ENCODE data around the gene CEP112. TPM values are rescaled to one million over a fixed set of nuclear protein-coding genes. Genes with fewer than 3 reads are reported as not detected.
A peak's percentile ranks its signal among the peaks of the same experiment; 100 is the strongest.

CEP112 gene
- total and polyA plus RNA-seq, 2 of the 13 experiments (the other 11 are each of a cell fraction or from before 2014, with no cell fraction given), result 1.2 to 3.4 TPM

GRCh38 chr17:66191593-66192377, at the start of gene CEP112 (continued):
- no peak for TF ChIP-seq SNAPC4 (CRISPR knock-in tag; IDR thresholded peaks at IDR 0.05)
- TF ChIP-seq ARNT (IDR thresholded peaks at IDR 0.05), result no peak
- TF ChIP-seq TMF1 (CRISPR knock-in tag; IDR thresholded peaks at IDR 0.05; ENCODE audit: low read depth), result 0 out of 2 replicates have a peak, but pooled peaks have one; percentile 68
- no peak for TF ChIP-seq PTBP1 (IDR thresholded peaks at IDR 0.05; ENCODE audit: low read depth, low read length, poor library complexity, severe bottlenecking)
- 0 out of 2 replicates have a peak, but pooled peaks have one; percentile 69 for TF ChIP-seq ZNF17 (CRISPR knock-in tag; IDR thresholded peaks at IDR 0.05)
- TF ChIP-seq RORA (CRISPR knock-in tag; IDR thresholded peaks at IDR 0.05), result no peak
- 0 out of 2 replicates have a peak, but pooled peaks have one; percentile 29 for TF ChIP-seq KAT8 (CRISPR knock-in tag; IDR thresholded peaks at IDR 0.05)
- no peak for TF ChIP-seq ZBTB37 (CRISPR knock-in tag; IDR thresholded peaks at IDR 0.05)
- no peak for TF ChIP-seq DNMT1 (CRISPR knock-in tag; IDR thresholded peaks at IDR 0.05)
- TF ChIP-seq CAMTA2 (CRISPR knock-in tag; IDR thresholded peaks at IDR 0.05; ENCODE audit: borderline replicate concordance), result no peak
- TF ChIP-seq RFX3 (CRISPR knock-in tag; IDR thresholded peaks at IDR 0.05), result peak; percentile 99
- peak; percentile 72; the same call in 1 of the 2 replicates for TF ChIP-seq ZBTB43 (CRISPR knock-in tag; conservative IDR thresholded peaks at IDR 0.05)
- TF ChIP-seq EEA1 (CRISPR knock-in tag; IDR thresholded peaks at IDR 0.05; ENCODE audit: borderline replicate concordance), result 0 out of 2 replicates have a peak, but pooled peaks have one; percentile 54
- no peak for TF ChIP-seq POLR2AphosphoS2 (IDR thresholded peaks at IDR 0.05; ENCODE audit: low read depth, low read length)
- TF ChIP-seq ZNF121 (CRISPR knock-in tag; IDR thresholded peaks at IDR 0.05), result peak; percentile 41; the same call in 1 of the 2 replicates
- no peak for TF ChIP-seq ZC3H13 (CRISPR knock-in tag; IDR thresholded peaks at IDR 0.05)
- peak; percentile 23; the same call in 1 of the 2 replicates for TF ChIP-seq TARDBP (CRISPR knock-in tag; IDR thresholded peaks at IDR 0.05)
- TF ChIP-seq FOXK2 (IDR thresholded peaks at IDR 0.05), result no peak
- TF ChIP-seq ZBTB38 (CRISPR knock-in tag; IDR thresholded peaks at IDR 0.05), result 0 out of 2 replicates have a peak, but pooled peaks have one; percentile 14
- TF ChIP-seq ZNF251 (CRISPR knock-in tag; IDR thresholded peaks at IDR 0.05), result no peak
- no peak; the same call in 1 of the 2 replicates for TF ChIP-seq STAG1 (CRISPR knock-in tag; IDR thresholded peaks at IDR 0.05)
- TF ChIP-seq SMAD3 (CRISPR knock-in tag; IDR thresholded peaks at IDR 0.05), result 0 out of 2 replicates have a peak, but pooled peaks have one; percentile 28
- no peak for TF ChIP-seq FIP1L1 (IDR thresholded peaks at IDR 0.05; ENCODE audit: borderline replicate concordance, insufficient read depth, low read depth, low read length)
- no peak for TF ChIP-seq ZNF724P (CRISPR knock-in tag; IDR thresholded peaks at IDR 0.05; ENCODE audit: borderline replicate concordance)

Data from HepG2 (cell line).